Neural cell (in vitro differentiated cells): ENCODE data around the gene TK1.

Experiments used
- EP300 ChIP-seq: fragments of 450-650 bp; conservative IDR thresholded peaks from 2 replicates; pipeline ENCODE4 v1.6.1; 2014; ENCODE audit warnings: antibody characterized with exemption, mild to moderate bottlenecking, moderate library complexity; ENCODE audit not compliant: poor library complexity, severe bottlenecking
- EZH2 ChIP-seq: fragments of 200-600, 300-800 bp; shearing (Covaris generic), sonication (generic); IDR thresholded peaks from 2 replicates; pipeline ENCODE4 v1.6.1; 2014; ENCODE audit warnings: antibody characterized with exemption, low read length, borderline replicate concordance, mild to moderate bottlenecking; ENCODE audit not compliant: insufficient read depth, poor library complexity, severe bottlenecking
- MXI1 ChIP-seq: fragments of 450-650 bp; conservative IDR thresholded peaks from 2 replicates; pipeline ENCODE4 v1.6.1; 2014; ENCODE audit warnings: antibody characterized with exemption, mild to moderate bottlenecking; ENCODE audit not compliant: poor library complexity, severe bottlenecking
- POLR2AphosphoS5 ChIP-seq: IDR thresholded peaks from 2 replicates; pipeline ENCODE4 v1.6.1; 2012
- SMC3 ChIP-seq: fragments of 450-650 bp; conservative IDR thresholded peaks from 2 replicates; pipeline ENCODE4 v1.6.1; 2014; ENCODE audit warnings: antibody characterized with exemption, mild to moderate bottlenecking, moderate library complexity; ENCODE audit not compliant: poor library complexity
- TAF1 ChIP-seq: IDR thresholded peaks from 2 replicates; pipeline ENCODE4 v1.6.1; 2012; ENCODE audit warnings: low read depth
- TF ChIP-seq, protein P1 (sequence below): fragments of 450-650 bp; IDR thresholded peaks from 2 replicates; pipeline ENCODE4 v1.5.1; 2014; ENCODE audit warnings: antibody characterized with exemption, mild to moderate bottlenecking, moderate library complexity; ENCODE audit not compliant: poor library complexity, severe bottlenecking
- TF ChIP-seq, protein P2 (sequence below): IDR thresholded peaks from 2 replicates; pipeline ENCODE4 v1.6.1; 2012; ENCODE audit warnings: borderline replicate concordance

- no peak for TF ChIP-seq EP300
- TF ChIP-seq, protein P1, sequence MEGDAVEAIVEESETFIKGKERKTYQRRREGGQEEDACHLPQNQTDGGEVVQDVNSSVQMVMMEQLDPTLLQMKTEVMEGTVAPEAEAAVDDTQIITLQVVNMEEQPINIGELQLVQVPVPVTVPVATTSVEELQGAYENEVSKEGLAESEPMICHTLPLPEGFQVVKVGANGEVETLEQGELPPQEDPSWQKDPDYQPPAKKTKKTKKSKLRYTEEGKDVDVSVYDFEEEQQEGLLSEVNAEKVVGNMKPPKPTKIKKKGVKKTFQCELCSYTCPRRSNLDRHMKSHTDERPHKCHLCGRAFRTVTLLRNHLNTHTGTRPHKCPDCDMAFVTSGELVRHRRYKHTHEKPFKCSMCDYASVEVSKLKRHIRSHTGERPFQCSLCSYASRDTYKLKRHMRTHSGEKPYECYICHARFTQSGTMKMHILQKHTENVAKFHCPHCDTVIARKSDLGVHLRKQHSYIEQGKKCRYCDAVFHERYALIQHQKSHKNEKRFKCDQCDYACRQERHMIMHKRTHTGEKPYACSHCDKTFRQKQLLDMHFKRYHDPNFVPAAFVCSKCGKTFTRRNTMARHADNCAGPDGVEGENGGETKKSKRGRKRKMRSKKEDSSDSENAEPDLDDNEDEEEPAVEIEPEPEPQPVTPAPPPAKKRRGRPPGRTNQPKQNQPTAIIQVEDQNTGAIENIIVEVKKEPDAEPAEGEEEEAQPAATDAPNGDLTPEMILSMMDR: no peak
- no peak for TF ChIP-seq POLR2AphosphoS5
- no peak for TF ChIP-seq MXI1
- TF ChIP-seq EZH2: no peak
- TF ChIP-seq, protein P2, sequence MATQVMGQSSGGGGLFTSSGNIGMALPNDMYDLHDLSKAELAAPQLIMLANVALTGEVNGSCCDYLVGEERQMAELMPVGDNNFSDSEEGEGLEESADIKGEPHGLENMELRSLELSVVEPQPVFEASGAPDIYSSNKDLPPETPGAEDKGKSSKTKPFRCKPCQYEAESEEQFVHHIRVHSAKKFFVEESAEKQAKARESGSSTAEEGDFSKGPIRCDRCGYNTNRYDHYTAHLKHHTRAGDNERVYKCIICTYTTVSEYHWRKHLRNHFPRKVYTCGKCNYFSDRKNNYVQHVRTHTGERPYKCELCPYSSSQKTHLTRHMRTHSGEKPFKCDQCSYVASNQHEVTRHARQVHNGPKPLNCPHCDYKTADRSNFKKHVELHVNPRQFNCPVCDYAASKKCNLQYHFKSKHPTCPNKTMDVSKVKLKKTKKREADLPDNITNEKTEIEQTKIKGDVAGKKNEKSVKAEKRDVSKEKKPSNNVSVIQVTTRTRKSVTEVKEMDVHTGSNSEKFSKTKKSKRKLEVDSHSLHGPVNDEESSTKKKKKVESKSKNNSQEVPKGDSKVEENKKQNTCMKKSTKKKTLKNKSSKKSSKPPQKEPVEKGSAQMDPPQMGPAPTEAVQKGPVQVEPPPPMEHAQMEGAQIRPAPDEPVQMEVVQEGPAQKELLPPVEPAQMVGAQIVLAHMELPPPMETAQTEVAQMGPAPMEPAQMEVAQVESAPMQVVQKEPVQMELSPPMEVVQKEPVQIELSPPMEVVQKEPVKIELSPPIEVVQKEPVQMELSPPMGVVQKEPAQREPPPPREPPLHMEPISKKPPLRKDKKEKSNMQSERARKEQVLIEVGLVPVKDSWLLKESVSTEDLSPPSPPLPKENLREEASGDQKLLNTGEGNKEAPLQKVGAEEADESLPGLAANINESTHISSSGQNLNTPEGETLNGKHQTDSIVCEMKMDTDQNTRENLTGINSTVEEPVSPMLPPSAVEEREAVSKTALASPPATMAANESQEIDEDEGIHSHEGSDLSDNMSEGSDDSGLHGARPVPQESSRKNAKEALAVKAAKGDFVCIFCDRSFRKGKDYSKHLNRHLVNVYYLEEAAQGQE: no peak
- TF ChIP-seq SMC3: no peak
- no peak for TF ChIP-seq TAF1
These were observed 46.0 kb upstream of the TK1 start for GRCh38 chr17:78232859-78233173.
